Neutrophil (primary cell): ENCODE measurements around the gene TNFSF8.
A peak's percentile ranks its signal among the peaks of the same experiment; 100 is the strongest.

Experiments used
- H3K27ac ChIP-seq: fragments of 200-600 bp; sonication (generic); 2 replicates; pipeline ENCODE4 v1.5.1; 2016; ENCODE audit warnings: mild to moderate bottlenecking, moderate library complexity
- H3K27me3 ChIP-seq: fragments of 200-600 bp; sonication (generic); 2 replicates; pipeline ENCODE4 v1.6.0; 2016; ENCODE audit warnings: mild to moderate bottlenecking
- H3K36me3 ChIP-seq: fragments of 200-600 bp; sonication (generic); 2 replicates; pipeline ENCODE4 v1.5.1; 2017
- H3K4me1 ChIP-seq, 2 experiments: fragments of 200-600 bp in 1 of 2; sonication (generic) in 1 of 2; 1 replicate in 1 of 2; 2 replicates in 1 of 2; pipeline versions ENCODE4 v1.5.1 to v1.6.1; 2013 to 2016; ENCODE audit warnings: low read depth in 1 of 2, low read length in 1 of 2, mild to moderate bottlenecking in 1 of 2, moderate library complexity in 1 of 2; ENCODE audit not compliant: control insufficient read depth in 1 of 2, insufficient read depth in 1 of 2
- H3K4me3 ChIP-seq, 2 experiments: fragments of 200-600 bp in 1 of 2; sonication (generic) in 1 of 2; 1 replicate in 1 of 2; 2 replicates in 1 of 2; pipeline ENCODE4 v1.5.1; 2013 to 2016; ENCODE audit warnings: low read depth in 1 of 2, low read length in 1 of 2, mild to moderate bottlenecking in 1 of 2, moderate library complexity in 1 of 2
- H3K9me3 ChIP-seq: fragments of 200-600 bp; sonication (generic); 2 replicates; pipeline ENCODE4 v1.5.1; 2016
- CTCF ChIP-seq: fragments of 200-600 bp; sonication (generic); IDR thresholded peaks from 2 replicates; pipeline ENCODE4 v1.5.1; 2016; ENCODE audit warnings: antibody characterized with exemption

Gene TNFSF8

DNA sequence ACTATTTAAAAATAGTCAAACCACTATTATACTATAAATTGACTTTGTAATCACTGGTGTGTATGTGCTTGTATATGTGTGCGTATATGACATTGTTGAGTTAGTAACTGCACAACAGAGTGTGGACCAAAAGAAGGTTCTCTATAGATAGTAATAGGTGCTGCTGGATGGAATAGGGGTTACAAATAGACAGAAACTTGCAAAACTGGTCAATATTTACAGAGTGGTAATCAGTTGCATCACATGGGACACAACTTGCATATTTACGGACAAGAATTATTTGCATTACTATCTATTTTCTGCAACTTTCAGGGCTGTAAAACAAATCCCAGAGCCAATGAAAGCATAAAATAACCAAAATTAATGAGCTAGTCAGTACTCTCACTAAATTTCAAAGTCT is 42.4 kb downstream of the TNFSF8 start:
- Histone ChIP-seq H3K27ac (no peak overlapping the region), H3K4me1 (peaks cover 46 to 71% of the 10 kb centered on the region in 2 experiments), H3K36me3 (no peaks in the 10 kb centered on the region)

GRCh38 chr9:114884787-114885452 is 45.5 kb downstream of the TNFSF8 start:
- peak overlapping the region; percentile 80 for H3K27ac ChIP-seq
- H3K27me3 ChIP-seq = no peaks in the 10 kb centered on the region
- H3K4me1 ChIP-seq = peaks cover 66 to 93% of the 10 kb centered on the region in 2 experiments
- no peaks in the 10 kb centered on the region for H3K36me3 ChIP-seq
- no peak for TF ChIP-seq CTCF
- H3K4me3 ChIP-seq = peak overlapping the region in 1 of 2 experiments; percentile 10
- no peaks in the 10 kb centered on the region for H3K9me3 ChIP-seq

More for the DNA sequence above, 42.4 kb downstream of the TNFSF8 start:
- Histone ChIP-seq H3K4me3 (no peak overlapping the region), H3K9me3 (no peaks in the 10 kb centered on the region), H3K27me3 (no peaks in the 10 kb centered on the region)
- no peak for TF ChIP-seq CTCF

DNA sequence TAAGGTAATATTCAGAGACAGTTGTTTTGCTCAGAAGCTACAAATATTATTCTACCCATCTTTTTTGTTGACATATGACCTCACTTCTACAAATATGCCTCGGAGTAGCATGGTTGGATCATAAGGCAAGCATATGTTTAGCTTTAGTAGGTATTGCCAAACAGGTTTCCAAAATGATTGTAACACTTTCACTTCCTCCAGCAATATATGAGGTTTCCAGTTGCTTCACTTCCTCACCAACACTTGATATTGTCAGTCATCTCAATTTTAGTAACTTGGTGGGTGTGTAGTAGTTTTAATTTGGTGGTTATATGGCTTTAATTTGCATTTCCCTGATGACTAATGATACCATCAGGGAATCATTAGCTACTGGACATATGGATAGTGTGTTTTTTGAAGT is 46.7 kb downstream of the TNFSF8 start:
- H3K4me3 ChIP-seq = peak overlapping the region in 1 of 2 experiments; percentile 1
- no peaks in the 10 kb centered on the region for H3K27me3 ChIP-seq
- H3K36me3 ChIP-seq = no peaks in the 10 kb centered on the region
- TF ChIP-seq CTCF = no peak
- H3K9me3 ChIP-seq = no peaks in the 10 kb centered on the region
- peaks cover 60 to 83% of the 10 kb centered on the region in 2 experiments for H3K4me1 ChIP-seq
- H3K27ac ChIP-seq = peak overlapping the region; percentile 80

DNA sequence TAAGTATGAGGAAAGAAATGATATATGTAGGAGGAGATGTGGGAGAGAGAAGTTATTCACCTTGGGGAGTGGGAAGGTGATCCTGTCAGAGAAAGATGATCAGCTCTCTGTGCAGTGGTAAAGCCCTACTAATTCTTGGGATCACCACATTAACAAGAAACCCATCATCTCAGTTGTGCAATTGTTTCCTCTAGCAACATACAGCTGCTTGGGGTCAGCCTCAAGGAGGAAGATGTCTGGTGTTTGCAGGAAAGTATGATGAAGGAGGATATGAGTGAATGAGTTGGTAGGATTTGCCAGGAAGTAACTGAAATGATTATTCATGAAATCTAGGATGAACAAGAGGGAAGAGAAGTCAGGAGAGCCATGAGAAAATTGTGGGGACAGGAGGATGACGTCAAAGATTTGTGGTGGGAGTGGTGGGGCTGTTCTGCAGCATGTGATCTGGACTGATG is 50.1 kb downstream of the TNFSF8 start:
- no peaks in the 10 kb centered on the region for H3K36me3 ChIP-seq
- no peak for TF ChIP-seq CTCF
- no peaks in the 10 kb centered on the region for H3K27me3 ChIP-seq
- peak overlapping the region; percentile 81 for H3K27ac ChIP-seq
- H3K4me3 ChIP-seq = peak overlapping the region in 1 of 2 experiments; percentile 3
- peaks cover 2% of the 10 kb centered on the region for H3K9me3 ChIP-seq
- H3K4me1 ChIP-seq = peaks cover 53 to 56% of the 10 kb centered on the region in 2 experiments

GRCh38 chr9:114878879-114879564 is 51.4 kb downstream of the TNFSF8 start:
- peak overlapping the region; percentile 81 for H3K27ac ChIP-seq

More at GRCh38 chr9:114878879-114879564, 51.4 kb downstream of the TNFSF8 start:
- peaks cover 2% of the 10 kb centered on the region for H3K9me3 ChIP-seq
- H3K4me3 ChIP-seq = no peak overlapping the region
- peaks cover 40 to 43% of the 10 kb centered on the region in 2 experiments for H3K4me1 ChIP-seq
- TF ChIP-seq CTCF = no peak
- no peaks in the 10 kb centered on the region for H3K36me3 ChIP-seq
- no peaks in the 10 kb centered on the region for H3K27me3 ChIP-seq
